Measurements from ENCODE around the gene SDF4. TPM values are rescaled to one million over a fixed set of nuclear protein-coding genes. Genes with fewer than 3 reads are reported as not detected.

The SDF4 gene
- total RNA-seq, 4 donors from 2014 or later = 109 to 144 (median 138) TPM

- peak overlapping the region in 1 of 3 donors; percentile 2 for H3K27ac ChIP-seq
- 91 to 93% methylated on average over 71 to 73 of the region's 74 CpGs for WGBS, 2 donors
- H3K9me3 ChIP-seq = no peaks in the 10 kb centered on the region
- no peaks in the 10 kb centered on the region for H3K27me3 ChIP-seq
- intact Hi-C loops (cut with DNase I) = no loop called here
- H3K36me3 ChIP-seq = peaks cover 36 to 44% of the 10 kb centered on the region in 2 donors
- no peak overlapping the region for H3K4me3 ChIP-seq (replicated peaks in 1 of 3)
- H3K4me1 ChIP-seq = no peaks in the 10 kb centered on the region
- DNase-seq = no peak
- TF ChIP-seq CTCF (IDR thresholded peaks at IDR 0.05) = no peak
These were observed 14.8 kb downstream of the SDF4 start for GRCh38 chr1:1216770-1217620.

GRCh38 chr1:1215881-1216605 lies 15.8 kb downstream of the SDF4 start:
- TF ChIP-seq POLR2A (IDR thresholded peaks at IDR 0.05) = no peak
- no peak for TF ChIP-seq CTCF (IDR thresholded peaks at IDR 0.05)
- Histone ChIP-seq H3K4me1 (no peaks in the 10 kb centered on the region), H3K27ac (no peak overlapping the region), H3K4me3 (replicated peaks in 1 of 3) (no peak overlapping the region), H3K36me3 (peaks cover 26 to 36% of the 10 kb centered on the region in 2 donors), H3K27me3 (no peaks in the 10 kb centered on the region), H3K9me3 (no peaks in the 10 kb centered on the region)
- intact Hi-C loops (cut with DNase I) = no loop called here
- no peak for DNase-seq
- 89 to 97% methylated on average over 5 to 6 of the region's 21 CpGs for WGBS, 2 donors

GRCh38 chr1:1215080-1215676 lies 16.6 kb downstream of the SDF4 start:
- WGBS, 2 donors = 52 to 58% methylated on average over 9 to 10 of the region's 11 CpGs
- Histone ChIP-seq H3K36me3 (peaks cover 25 to 28% of the 10 kb centered on the region in 2 donors), H3K27ac (no peak overlapping the region), H3K27me3 (no peaks in the 10 kb centered on the region), H3K9me3 (no peaks in the 10 kb centered on the region), H3K4me1 (no peaks in the 10 kb centered on the region), H3K4me3 (replicated peaks in 1 of 3) (no peak overlapping the region)
- TF ChIP-seq CTCF (IDR thresholded peaks at IDR 0.05) (no peak), POLR2A (IDR thresholded peaks at IDR 0.05) (no peak)
- intact Hi-C loops (cut with DNase I) = no loop called here
- no peak for DNase-seq

- H3K27me3 ChIP-seq = no peaks in the 10 kb centered on the region
- no peak for DNase-seq
- no peak within 1 kb of the TSS for H3K27ac ChIP-seq
- H3K36me3 ChIP-seq = peaks cover 23 to 24% of the 10 kb centered on the region in 2 donors
- H3K9me3 ChIP-seq = no peaks in the 10 kb centered on the region
- no peak within 1 kb of the TSS for H3K4me3 ChIP-seq (replicated peaks in 1 of 3)
- H3K4me1 ChIP-seq = no peaks in the 10 kb centered on the region
- WGBS, 2 donors = 55 to 74% methylated on average over 13 to 14 of the region's 56 CpGs
- TF ChIP-seq POLR2A (IDR thresholded peaks at IDR 0.05) = no peak
- TF ChIP-seq CTCF (IDR thresholded peaks at IDR 0.05) = no peak
- intact Hi-C loops (cut with DNase I) = no loop called here
These were observed 18.2 kb downstream of the SDF4 start, which contains the start of gene TNFRSF4 for GRCh38 chr1:1213345-1214265. Gene TNFRSF4 (minus strand): TSS chr1:1214153. CDS start chr1:1214127, 26 bp downstream.
